OCI-LY1 (cell line): ENCODE data around the gene RNF187.

ENCODE experiments used
- H2AFZ ChIP-seq: fragments of 200-600 bp; sonication (generic), shearing (Covaris generic); 2 replicates; pipeline ENCODE4 v1.6.0; 2014; ENCODE audit warnings: antibody characterized with exemption, mild to moderate bottlenecking, low read length
- H3F3A ChIP-seq: fragments of 200-600 bp; sonication (generic), shearing (Covaris generic); 2 replicates; pipeline ENCODE4 v1.6.0; 2014; ENCODE audit warnings: mild to moderate bottlenecking, antibody characterized with exemption, low read length, moderate library complexity; ENCODE audit not compliant: insufficient read depth
- H3K27ac ChIP-seq: fragments of 200-600 bp; sonication (generic); 2 replicates; pipeline ENCODE4 v1.5.1; 2014; ENCODE audit warnings: low read length, mixed run types, mild to moderate bottlenecking, low read depth; ENCODE audit not compliant: poor library complexity, severe bottlenecking
- H3K27me3 ChIP-seq: fragments of 200-600 bp; sonication (generic); 2 replicates; pipeline ENCODE4 v1.6.0; 2014; ENCODE audit warnings: antibody characterized with exemption, mild to moderate bottlenecking, low read length, moderate library complexity; ENCODE audit not compliant: insufficient read depth
- H3K36me3 ChIP-seq: fragments of 200-600 bp; sonication (generic); 2 replicates; pipeline ENCODE4 v1.6.1; 2014; ENCODE audit warnings: mild to moderate bottlenecking, antibody characterized with exemption, low read length, moderate library complexity, mixed read lengths; ENCODE audit not compliant: insufficient read depth
- H3K4me1 ChIP-seq: fragments of 200-600 bp; sonication (generic); 2 replicates; pipeline ENCODE4 v1.5.1; 2014; ENCODE audit warnings: mild to moderate bottlenecking, low read length, moderate library complexity; ENCODE audit not compliant: insufficient read depth, severe bottlenecking
- H3K4me2 ChIP-seq: fragments of 200-600 bp; sonication (generic), shearing (Covaris generic); 2 replicates; pipeline ENCODE4 v1.6.1; 2014; ENCODE audit warnings: low read length
- H3K4me3 ChIP-seq: fragments of 200-600 bp; sonication (generic); 2 replicates; pipeline ENCODE4 v1.5.1; 2014; ENCODE audit warnings: low read length, low read depth, mild to moderate bottlenecking, mixed read lengths; ENCODE audit not compliant: poor library complexity, severe bottlenecking
- H3K79me2 ChIP-seq: fragments of 200-600 bp; shearing (Covaris generic); 2 replicates; pipeline ENCODE4 v1.6.1; 2016; ENCODE audit warnings: mixed run types, low read length, mixed read lengths; ENCODE audit not compliant: insufficient read depth
- H3K9ac ChIP-seq: fragments of 200-600 bp; sonication (generic), shearing (Covaris generic); 2 replicates; pipeline ENCODE4 v1.6.1; 2014; ENCODE audit warnings: mild to moderate bottlenecking, low read length, mixed read lengths
- H3K9me2 ChIP-seq: fragments of 200-600 bp; sonication (generic), shearing (Covaris generic); 2 replicates; pipeline ENCODE4 v1.6.1; 2014; ENCODE audit warnings: low read depth, mild to moderate bottlenecking, low read length, mixed read lengths
- H3K9me3 ChIP-seq: fragments of 200-600 bp; shearing (Covaris generic); 2 replicates; pipeline ENCODE4 v1.6.1; 2014; ENCODE audit warnings: low read length, mixed read lengths
- H4K20me1 ChIP-seq: fragments of 200-600 bp; sonication (generic), shearing (Covaris generic); 2 replicates; pipeline ENCODE4 v1.6.0; 2016; ENCODE audit warnings: mild to moderate bottlenecking, low read length; ENCODE audit not compliant: insufficient read depth
- CTCF ChIP-seq: fragments of 200-600 bp; sonication (generic), shearing (Covaris generic); IDR thresholded peaks from 2 replicates; pipeline ENCODE4 v1.5.1; 2017; ENCODE audit warnings: mild to moderate bottlenecking, antibody characterized with exemption, low read length, moderate library complexity, mixed read lengths
- EZH2 ChIP-seq: fragments of 200-600 bp; sonication (generic), shearing (Covaris generic); IDR thresholded peaks from 2 replicates; pipeline ENCODE4 v1.8.0; 2017; ENCODE audit warnings: borderline replicate concordance, mixed run types, mild to moderate bottlenecking, antibody characterized with exemption, low read length, moderate library complexity, mixed read lengths

Gene RNF187

DNA sequence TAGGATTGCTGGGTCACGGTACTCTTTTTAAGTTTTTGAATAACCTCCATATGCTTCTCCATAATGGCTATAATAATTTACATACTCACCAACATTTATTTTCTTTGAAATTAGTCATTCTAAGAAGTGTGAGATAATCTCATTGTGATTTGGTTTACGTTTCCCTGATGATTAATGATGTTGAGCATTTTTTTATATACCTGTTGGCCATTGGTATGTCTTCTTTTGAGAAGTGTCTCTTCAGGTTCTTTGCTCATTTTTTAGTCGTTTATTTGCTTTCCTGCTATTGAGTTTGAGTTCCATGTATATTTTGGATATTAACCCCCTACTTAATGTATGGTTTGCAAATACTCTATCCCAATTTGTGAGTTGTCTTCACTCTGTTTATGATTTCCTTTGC is 9.3 kb downstream of the RNF187 start:
- Histone ChIP-seq H3K36me3 (peaks cover 35% of the 10 kb centered on the region), H3K4me3 (no peak overlapping the region), H2AFZ (no peak overlapping the region), H3K4me2 (no peak overlapping the region), H3K9ac (no peak overlapping the region), H3K4me1 (peaks cover 15% of the 10 kb centered on the region), H3K9me2 (no peaks in the 10 kb centered on the region), H3K27ac (no peak overlapping the region), H3F3A (no peaks in the 10 kb centered on the region), H3K79me2 (no peaks in the 10 kb centered on the region), H3K27me3 (no peaks in the 10 kb centered on the region), H3K9me3 (no peaks in the 10 kb centered on the region), H4K20me1 (no peaks in the 10 kb centered on the region)
- TF ChIP-seq EZH2, result no peak
- no peak for TF ChIP-seq CTCF

- Histone ChIP-seq H3K27ac (no peak overlapping the region), H3K79me2 (no peaks in the 10 kb centered on the region), H2AFZ (no peak overlapping the region), H3K9ac (no peak overlapping the region), H3K4me1 (peaks cover 16% of the 10 kb centered on the region), H4K20me1 (no peaks in the 10 kb centered on the region), H3K9me3 (no peaks in the 10 kb centered on the region), H3K4me2 (no peak overlapping the region), H3K27me3 (no peaks in the 10 kb centered on the region), H3F3A (no peaks in the 10 kb centered on the region), H3K4me3 (no peak overlapping the region), H3K36me3 (peaks cover 30% of the 10 kb centered on the region), H3K9me2 (no peaks in the 10 kb centered on the region)
- TF ChIP-seq CTCF, result no peak
- TF ChIP-seq EZH2, result no peak
These were observed 10.0 kb downstream of the RNF187 start for GRCh38 chr1:228497206-228497605.

DNA sequence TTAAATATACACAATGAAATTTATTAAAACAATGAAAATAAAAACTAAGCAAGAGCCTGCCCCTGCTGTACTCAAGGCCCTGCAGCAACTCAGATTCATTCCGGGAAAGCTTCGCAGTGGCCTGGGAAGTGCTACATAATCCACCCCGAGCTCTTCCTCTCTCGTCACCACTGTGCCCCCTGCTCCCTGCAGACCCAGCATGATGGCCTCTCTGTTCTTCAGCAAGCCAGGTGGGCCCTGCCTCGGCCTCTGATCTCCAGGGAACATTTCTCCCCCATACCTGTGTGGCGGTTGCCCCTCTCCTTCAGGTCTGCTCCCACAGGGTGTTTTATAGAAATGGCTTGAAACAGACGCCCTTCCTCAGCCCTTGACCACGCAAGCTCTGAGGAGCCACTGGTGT is 10.6 kb downstream of the RNF187 start:
- peaks cover 28% of the 10 kb centered on the region for H3K36me3 ChIP-seq
- no peak overlapping the region for H3K4me2 ChIP-seq
- no peaks in the 10 kb centered on the region for H3K9me3 ChIP-seq
- no peaks in the 10 kb centered on the region for H3K9me2 ChIP-seq
- no peaks in the 10 kb centered on the region for H3F3A ChIP-seq
- no peak overlapping the region for H3K27ac ChIP-seq
- no peak overlapping the region for H2AFZ ChIP-seq
- no peaks in the 10 kb centered on the region for H3K27me3 ChIP-seq
- no peaks in the 10 kb centered on the region for H4K20me1 ChIP-seq
- H3K79me2 ChIP-seq, result no peaks in the 10 kb centered on the region
- H3K9ac ChIP-seq, result no peak overlapping the region
- TF ChIP-seq CTCF, result no peak
- H3K4me3 ChIP-seq, result no peak overlapping the region
- peaks cover 16% of the 10 kb centered on the region for H3K4me1 ChIP-seq
